Measurements from ENCODE around the gene INPPL1.

Gene INPPL1

GRCh38 chr11:72280726-72281315 is 56.3 kb downstream of the INPPL1 start:
- no peak for DNase-seq (ENCODE audit: low read depth)

DNA sequence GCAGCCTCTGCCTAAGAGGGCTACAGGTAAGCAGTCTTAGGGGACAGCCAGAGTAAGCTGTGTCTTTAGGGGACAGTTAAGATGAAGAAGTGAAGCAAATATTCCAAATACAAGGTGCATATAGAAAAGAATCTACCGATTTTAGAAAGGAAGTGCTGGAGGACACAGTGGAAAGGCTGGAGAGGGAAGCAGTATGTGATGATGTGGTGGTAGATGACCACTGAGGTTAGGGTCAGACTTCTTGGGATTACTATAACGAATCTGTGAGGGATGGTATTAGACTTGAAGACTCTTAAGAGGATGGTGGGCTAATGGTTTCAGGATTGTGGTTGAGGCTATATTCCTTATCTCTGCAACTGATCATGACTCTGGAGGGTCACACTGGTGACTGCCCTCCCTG is 59.4 kb downstream of the INPPL1 start:
- DNase-seq (ENCODE audit: low read depth), result no peak

DNA sequence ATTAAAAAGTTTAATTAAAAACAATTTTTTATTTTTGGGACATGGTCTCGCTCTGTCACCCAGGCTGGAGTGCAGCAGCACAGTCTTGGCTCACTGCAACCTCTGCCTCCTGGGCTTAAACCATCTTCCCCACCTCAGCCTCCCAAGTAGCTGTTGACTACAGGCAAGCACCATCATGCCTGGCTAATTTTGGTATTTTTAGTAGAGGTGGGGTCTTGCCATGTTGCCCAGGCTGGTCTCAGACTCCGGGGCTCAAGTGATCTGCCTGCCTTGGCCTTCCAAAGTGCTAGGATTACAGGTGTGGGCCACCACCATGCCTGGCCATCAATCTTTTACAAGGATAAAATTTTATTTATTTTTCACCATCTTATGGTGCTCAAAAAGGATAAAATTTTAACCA is 62.7 kb downstream of the INPPL1 start:
- no peak for DNase-seq (ENCODE audit: low read depth)
